ENCODE measurements around the gene ATP6V0A1.
"Not testable (repeated sequence)": the region's sequence is repeated elsewhere in the genome, so short reads cannot be mapped to it uniquely, and the experiment has no call there.

GRCh38 chr17:42451270-42451669 is 7.4 kb upstream of the ATP6V0A1 start:
- TF ChIP-seq CTCF, POLR2AphosphoS5 (IDR thresholded peaks at IDR 0.05): not testable (repeated sequence)
